Activated B cell treated with CpG ODN at 0.5 μM for 24 hours (primary cell): Measurements from ENCODE around the gene MED13. TPM values are rescaled to one million over a fixed set of nuclear protein-coding genes. Genes with fewer than 3 reads are reported as not detected.
A peak's percentile ranks its signal among the peaks of the same experiment; 100 is the strongest.

ENCODE experiments used
- ATAC-seq: fragments of 200-7000 bp; cut with Tn5 transposase; one replicate; pipeline ENCODE4 v1.10.0; 2021; ENCODE audit warnings: low read depth, mild to moderate bottlenecking, moderate library complexity
- CTCF ChIA-PET: fragments of 350-600 bp; sonication (Branson Sonifier 250); formaldehyde crosslinking; loops from one replicate; lab custom pipeline; 2021; ENCODE audit warnings: antibody characterized with exemption; lab: Charles Lee
- POLR2A ChIA-PET: fragments of 350-600 bp; sonication (Branson Sonifier 250); formaldehyde crosslinking; loops from one replicate; lab custom pipeline; 2021; ENCODE audit warnings: antibody characterized with exemption; lab: Charles Lee
- DNase-seq: peaks from one replicate; pipeline ENCODE4 v3.0.0; 2022
- H3K27ac Mint-ChIP-seq: one replicate; pipeline ENCODE4 v1.8.0; 2020; ENCODE audit warnings: mixed read lengths
- H3K27me3 Mint-ChIP-seq: one replicate; pipeline ENCODE4 v1.8.0; 2021; ENCODE audit warnings: mixed read lengths
- H3K36me3 Mint-ChIP-seq: one replicate; pipeline ENCODE4 v1.8.0; 2021; ENCODE audit warnings: low read depth, mixed read lengths
- H3K4me1 Mint-ChIP-seq: one replicate; pipeline ENCODE4 v1.8.0; 2021; ENCODE audit warnings: mixed read lengths
- H3K4me3 Mint-ChIP-seq: one replicate; pipeline ENCODE4 v1.8.0; 2020; ENCODE audit warnings: mild to moderate bottlenecking, mixed read lengths
- H3K9me3 Mint-ChIP-seq: one replicate; pipeline ENCODE4 v1.8.0; 2020; ENCODE audit warnings: mixed read lengths
- intact Hi-C: fragments of 100-400 bp; cut with micrococcal nuclease; formaldehyde crosslinking; loops from one replicate; pipeline ENCODE4 v1.15.1; 2024
- total RNA-seq: library from RNA; stranded (reverse); gene quantifications from 2 replicates; pipeline ENCODE4 v1.2.3, GENCODE V29; 2022
- TF ChIP-seq, protein P1 (sequence below): fragments of 200-600 bp; IDR thresholded peaks from one replicate; pipeline ENCODE4 v1.8.0; 2022; ENCODE audit warnings: antibody characterized with exemption, mild to moderate bottlenecking

MED13 gene
- total RNA-seq, 1 donor from 2014 or later, result 101 TPM

- intact Hi-C loops, result loop anchor here (1.0 to 2.0 kb wide), 7 partner anchors 27 to 654 kb away; partner anchors contain the start of genes BRIP1 and INTS2
- DNase-seq (peak; percentile 92), ATAC-seq (peak; percentile 96)
- Mint-ChIP-seq H3K36me3 (peaks cover 35% of the 10 kb centered on the region), H3K4me3 (peak overlapping the region; percentile 96), H3K4me1 (peaks cover 35% of the 10 kb centered on the region), H3K27me3 (no peaks in the 10 kb centered on the region), H3K9me3 (no peaks in the 10 kb centered on the region), H3K27ac (peak overlapping the region; percentile 97)
- POLR2A ChIA-PET, result interaction anchor here (0.6 to 2.2 kb wide), 11 partner anchors 9 to 1384 kb away, joined by 3 to 26 read pairs (median 4); partner anchors contain the start of gene BRIP1
- CTCF ChIA-PET, result interaction anchor here (0.7 to 1.5 kb wide), 14 partner anchors 11 to 430 kb away, joined by 3 to 26 read pairs (median 4); no protein-coding TSS in a partner anchor
- TF ChIP-seq, protein P1, sequence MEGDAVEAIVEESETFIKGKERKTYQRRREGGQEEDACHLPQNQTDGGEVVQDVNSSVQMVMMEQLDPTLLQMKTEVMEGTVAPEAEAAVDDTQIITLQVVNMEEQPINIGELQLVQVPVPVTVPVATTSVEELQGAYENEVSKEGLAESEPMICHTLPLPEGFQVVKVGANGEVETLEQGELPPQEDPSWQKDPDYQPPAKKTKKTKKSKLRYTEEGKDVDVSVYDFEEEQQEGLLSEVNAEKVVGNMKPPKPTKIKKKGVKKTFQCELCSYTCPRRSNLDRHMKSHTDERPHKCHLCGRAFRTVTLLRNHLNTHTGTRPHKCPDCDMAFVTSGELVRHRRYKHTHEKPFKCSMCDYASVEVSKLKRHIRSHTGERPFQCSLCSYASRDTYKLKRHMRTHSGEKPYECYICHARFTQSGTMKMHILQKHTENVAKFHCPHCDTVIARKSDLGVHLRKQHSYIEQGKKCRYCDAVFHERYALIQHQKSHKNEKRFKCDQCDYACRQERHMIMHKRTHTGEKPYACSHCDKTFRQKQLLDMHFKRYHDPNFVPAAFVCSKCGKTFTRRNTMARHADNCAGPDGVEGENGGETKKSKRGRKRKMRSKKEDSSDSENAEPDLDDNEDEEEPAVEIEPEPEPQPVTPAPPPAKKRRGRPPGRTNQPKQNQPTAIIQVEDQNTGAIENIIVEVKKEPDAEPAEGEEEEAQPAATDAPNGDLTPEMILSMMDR, result peak; percentile 83
Measured at GRCh38 chr17:62065611-62066468, 762 bp upstream of the MED13 start.

- H3K27ac Mint-ChIP-seq, result peak overlapping the region; percentile 92
- TF ChIP-seq, protein P1, result no peak
- intact Hi-C loops, result loop anchor here (2.0 kb wide), 1 partner anchor 201 kb away; the partner anchor contains the start of gene BRIP1
- H3K36me3 Mint-ChIP-seq, result peaks cover 46% of the 10 kb centered on the region
- peak overlapping the region; percentile 96 for H3K4me3 Mint-ChIP-seq
- ChIA-PET CTCF (interaction anchor here (0.8 to 1.0 kb wide), 2 partner anchors 36 to 45 kb away, joined by 3 to 5 read pairs; no protein-coding TSS in a partner anchor), POLR2A (interaction anchor here (0.9 to 2.2 kb wide), 5 partner anchors 8 to 160 kb away, joined by 3 to 26 read pairs (median 4); partner anchors contain the start of gene INTS2)
- no peaks in the 10 kb centered on the region for H3K27me3 Mint-ChIP-seq
- peaks cover 38% of the 10 kb centered on the region for H3K4me1 Mint-ChIP-seq
- H3K9me3 Mint-ChIP-seq, result no peaks in the 10 kb centered on the region
- ATAC-seq, result no peak
- DNase-seq, result no peak
Measured at GRCh38 chr17:62064029-62064790, 868 bp downstream of the MED13 start.

GRCh38 chr17:62062944-62063343 lies 2.1 kb downstream of the MED13 start:
- Mint-ChIP-seq H3K9me3 (no peaks in the 10 kb centered on the region), H3K36me3 (peaks cover 56% of the 10 kb centered on the region), H3K27ac (no peak overlapping the region), H3K4me1 (peaks cover 47% of the 10 kb centered on the region), H3K4me3 (peak overlapping the region; percentile 96), H3K27me3 (no peaks in the 10 kb centered on the region)
- ChIA-PET CTCF (interaction anchor here (1.1 kb wide), 1 partner anchor 9 kb away, joined by 3 read pairs; no protein-coding TSS in a partner anchor), POLR2A (interaction anchor here (0.5 kb wide), 1 partner anchor 34 kb away, joined by 3 read pairs; no protein-coding TSS in a partner anchor)
- ATAC-seq (no peak), DNase-seq (no peak)
- intact Hi-C loops, result no loop called here
- TF ChIP-seq, protein P1, result no peak

- Mint-ChIP-seq H3K27ac (no peak overlapping the region), H3K36me3 (peaks cover 58% of the 10 kb centered on the region), H3K4me1 (peaks cover 52% of the 10 kb centered on the region), H3K4me3 (peak overlapping the region; percentile 96), H3K9me3 (no peaks in the 10 kb centered on the region), H3K27me3 (no peaks in the 10 kb centered on the region)
- DNase-seq (no peak), ATAC-seq (no peak)
- ChIA-PET CTCF (interaction anchor here (1.1 to 1.6 kb wide), 2 partner anchors 10 to 47 kb away, joined by 3 to 4 read pairs; no protein-coding TSS in a partner anchor), POLR2A (interaction anchor here (0.5 kb wide), 1 partner anchor 35 kb away, joined by 3 read pairs; no protein-coding TSS in a partner anchor)
- TF ChIP-seq, protein P1, result no peak
- intact Hi-C loops, result no loop called here
Measured at GRCh38 chr17:62062302-62062701, 2.8 kb downstream of the MED13 start.
